ENCODE data around the gene MPZL1. TPM values are rescaled to one million over a fixed set of nuclear protein-coding genes. Genes with fewer than 3 reads are reported as not detected.

MPZL1 gene
- total RNA-seq, 2 experiments from 2014 or later: 14.8 to 15.4 TPM

- Mint-ChIP-seq H3K36me3 (ENCODE audit: low read depth) (peaks cover 18% of the 10 kb centered on the region), H3K27ac (no peak overlapping the region), H3K9me3 (no peaks in the 10 kb centered on the region), H3K4me1 (ENCODE audit: low read depth) (peaks cover 13% of the 10 kb centered on the region), H3K4me3 (no peak overlapping the region), H3K27me3 (no peaks in the 10 kb centered on the region)
- TF ChIP-seq CTCF (IDR thresholded peaks at IDR 0.05): no peak
- ChIA-PET CTCF (interaction anchor here (1.0 to 4.9 kb wide), 3 partner anchors 8 to 79 kb away, joined by 3 to 26 read pairs (median 3); no protein-coding TSS in a partner anchor), POLR2A (interaction anchor here (1.0 kb wide), 1 partner anchor 62 kb away, joined by 3 read pairs; no protein-coding TSS in a partner anchor)
- intact Hi-C loops (cut with micrococcal nuclease): no loop called here
- ATAC-seq (no peak), DNase-seq (no peak)
Observed at GRCh38 chr1:167679714-167680113, 42.1 kb upstream of the MPZL1 start.

DNA sequence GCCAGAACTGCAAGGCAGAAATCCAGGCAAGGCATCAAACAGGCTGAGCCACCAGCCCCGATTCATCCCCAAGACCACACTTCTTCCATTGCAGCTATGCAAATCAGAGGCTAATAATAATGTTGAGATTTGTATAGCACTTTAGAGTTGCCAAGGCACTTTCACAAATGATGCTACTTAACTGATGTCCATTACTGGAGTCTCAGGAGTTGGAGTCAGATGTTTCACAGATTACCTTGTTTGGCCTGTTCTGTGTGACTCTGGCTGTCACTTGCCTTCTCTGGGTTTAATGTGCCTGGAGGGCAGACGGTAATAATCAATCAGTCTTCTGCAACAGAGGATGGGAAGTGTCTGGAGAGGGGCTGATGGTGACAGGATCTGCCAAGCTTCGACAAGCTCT is 40.8 kb upstream of the MPZL1 start:
- intact Hi-C loops (cut with micrococcal nuclease): no loop called here
- CTCF ChIA-PET: interaction anchor here (1.6 to 4.9 kb wide), 2 partner anchors 32 to 80 kb away, joined by 3 to 26 read pairs; no protein-coding TSS in a partner anchor
- Mint-ChIP-seq H3K4me3 (no peak overlapping the region), H3K36me3 (ENCODE audit: low read depth) (peaks cover 21% of the 10 kb centered on the region), H3K27ac (peak overlapping the region; percentile 76), H3K9me3 (no peaks in the 10 kb centered on the region), H3K27me3 (no peaks in the 10 kb centered on the region), H3K4me1 (ENCODE audit: low read depth) (peaks cover 11% of the 10 kb centered on the region)
- POLR2A ChIA-PET: interaction anchor here (0.6 to 1.2 kb wide), 2 partner anchors 20 to 79 kb away, joined by 3 to 4 read pairs; no protein-coding TSS in a partner anchor
- ATAC-seq: no peak
- TF ChIP-seq CTCF (IDR thresholded peaks at IDR 0.05): no peak
- no peak for DNase-seq

DNA sequence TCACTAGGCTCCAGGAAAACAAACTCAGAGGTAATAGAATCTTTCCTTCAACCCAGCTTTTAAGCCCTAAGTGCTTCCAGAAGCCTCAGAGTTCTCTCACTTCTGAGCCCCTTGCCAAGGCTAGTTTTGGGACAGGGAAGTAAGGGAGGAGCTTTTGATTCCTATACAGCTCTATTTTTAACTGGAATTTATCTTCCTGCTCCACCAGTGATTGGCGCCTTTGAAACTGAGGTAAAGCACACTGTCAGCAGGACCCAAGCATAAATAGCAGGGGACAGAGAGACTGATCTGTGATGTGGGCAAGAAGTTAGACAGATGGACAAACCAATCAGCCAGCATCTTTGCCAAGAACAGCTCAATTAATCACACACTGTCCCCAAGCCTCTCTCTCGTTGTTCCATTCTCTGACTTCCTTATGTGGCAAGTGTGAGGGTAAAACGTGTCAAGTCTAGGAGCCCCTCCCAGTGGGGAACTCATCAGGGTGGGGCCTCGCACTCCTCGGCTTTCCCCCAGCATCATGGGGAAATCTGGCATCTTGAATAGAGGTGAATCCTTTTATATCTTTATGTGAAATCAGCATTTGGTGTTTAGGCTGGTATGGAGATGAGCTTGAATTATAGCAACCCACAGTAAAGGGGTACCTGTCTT is 40.2 kb upstream of the MPZL1 start:
- DNase-seq (no peak), ATAC-seq (peak; percentile 42)
- H3K4me3 Mint-ChIP-seq: no peak overlapping the region
- peaks cover 11% of the 10 kb centered on the region for H3K4me1 Mint-ChIP-seq (ENCODE audit: low read depth)
- TF ChIP-seq CTCF (IDR thresholded peaks at IDR 0.05): no peak
- no peaks in the 10 kb centered on the region for H3K9me3 Mint-ChIP-seq
- H3K27me3 Mint-ChIP-seq: no peaks in the 10 kb centered on the region
- intact Hi-C loops (cut with micrococcal nuclease): no loop called here
- POLR2A ChIA-PET: interaction anchor here (1.2 kb wide), 1 partner anchor 19 kb away, joined by 4 read pairs; no protein-coding TSS in a partner anchor
- peaks cover 22% of the 10 kb centered on the region for H3K36me3 Mint-ChIP-seq (ENCODE audit: low read depth)
- CTCF ChIA-PET: interaction anchor here (1.6 to 4.9 kb wide), 2 partner anchors 31 to 81 kb away, joined by 3 to 26 read pairs; no protein-coding TSS in a partner anchor
- H3K27ac Mint-ChIP-seq: peak overlapping the region; percentile 76

DNA sequence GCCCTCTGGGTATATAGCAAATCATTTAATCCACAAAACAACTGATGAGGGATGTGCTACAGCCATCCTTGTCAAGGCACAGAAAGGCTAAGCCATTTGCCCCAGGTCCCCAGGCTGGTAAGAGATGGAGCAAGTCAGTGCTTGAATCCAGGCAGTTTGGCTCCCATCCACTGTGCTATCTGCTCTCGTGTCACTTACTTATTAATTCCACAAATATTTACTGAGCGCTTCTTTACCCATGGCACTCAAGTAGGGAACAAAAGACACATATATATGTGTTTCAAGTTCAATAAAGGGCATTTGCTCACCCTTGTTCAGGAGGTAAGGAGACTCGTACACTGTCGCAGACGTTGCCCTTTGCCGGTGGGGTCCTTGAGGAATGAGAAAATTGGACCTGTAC is 38.6 kb upstream of the MPZL1 start:
- no peaks in the 10 kb centered on the region for H3K9me3 Mint-ChIP-seq

More for the DNA sequence above, 38.6 kb upstream of the MPZL1 start:
- DNase-seq (no peak), ATAC-seq (no peak)
- Mint-ChIP-seq H3K27me3 (no peaks in the 10 kb centered on the region), H3K27ac (peak overlapping the region; percentile 56), H3K36me3 (ENCODE audit: low read depth) (peaks cover 23% of the 10 kb centered on the region), H3K4me3 (no peak overlapping the region), H3K4me1 (ENCODE audit: low read depth) (peaks cover 17% of the 10 kb centered on the region)
- ChIA-PET CTCF (interaction anchor here (1.3 kb wide), 1 partner anchor 83 kb away, joined by 5 read pairs; no protein-coding TSS in a partner anchor), POLR2A (no interaction called here)
- TF ChIP-seq CTCF (IDR thresholded peaks at IDR 0.05): no peak
- intact Hi-C loops (cut with micrococcal nuclease): no loop called here
